NCI-H446 (cell line): ENCODE data around the gene KAT14.
"Not testable (repeated sequence)": the region's sequence is repeated elsewhere in the genome, so short reads cannot be mapped to it uniquely, and the experiment has no call there.

ENCODE experiments used
- DNase-seq, 2 experiments: peaks; one replicate each; lab custom pipeline; 2025; lab: John Stamatoyannopoulos, UW

KAT14 gene

DNA sequence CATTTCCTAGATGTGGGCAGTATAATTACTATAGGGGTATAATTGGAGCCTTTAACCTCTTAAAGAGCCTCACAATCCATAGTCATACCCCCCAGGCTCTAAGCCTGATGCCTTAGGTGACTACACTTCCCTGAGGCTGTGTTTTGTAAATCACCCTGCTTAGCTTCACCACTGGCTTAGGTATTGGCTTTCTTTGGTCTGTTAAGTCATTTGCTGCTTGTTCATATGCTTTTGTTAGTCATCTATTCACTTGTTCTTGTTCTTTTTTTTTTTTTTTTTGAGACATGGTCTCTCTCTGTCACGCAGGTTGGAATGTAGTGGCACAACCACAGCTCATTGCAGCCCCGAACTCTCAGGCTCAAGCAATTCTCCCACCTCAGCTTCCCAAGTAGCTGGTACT, 26.7 kb downstream of the KAT14 start:
- no peak for DNase-seq

GRCh38 chr20:18165553-18165952, 27.9 kb downstream of the KAT14 start:
- no peak for DNase-seq

GRCh38 chr20:18166241-18166881, 28.7 kb downstream of the KAT14 start:
- DNase-seq = no peak

- DNase-seq = no peak
Measured at GRCh38 chr20:18166950-18167349, 29.3 kb downstream of the KAT14 start.

- no peak for DNase-seq
Measured at GRCh38 chr20:18172379-18172778, 34.7 kb downstream of the KAT14 start.

GRCh38 chr20:18174906-18175683, 37.4 kb downstream of the KAT14 start:
- no peak for DNase-seq

DNA sequence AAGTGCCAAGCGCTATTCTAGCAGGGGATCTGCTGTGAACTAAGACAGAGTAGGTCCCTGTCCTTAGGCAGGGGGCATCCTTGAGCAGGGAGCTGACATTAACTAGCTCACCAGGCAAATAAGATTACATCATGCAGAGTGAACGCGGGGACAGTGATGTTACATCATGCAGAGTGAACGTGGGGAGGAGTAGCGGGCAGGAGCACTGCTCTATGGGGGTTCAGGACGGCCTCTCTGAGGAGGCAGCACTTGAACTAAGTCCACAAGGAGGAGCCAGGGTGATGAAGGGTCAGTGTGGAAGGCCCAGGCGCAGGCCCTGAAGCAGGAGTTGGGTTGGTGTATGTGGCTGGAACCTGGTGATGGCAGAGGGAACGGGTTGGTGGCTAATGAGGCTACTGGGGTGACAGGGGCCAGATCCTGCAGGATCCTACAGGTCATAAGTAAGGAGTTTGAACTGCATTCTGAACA, 38.7 kb downstream of the KAT14 start:
- no peak for DNase-seq

GRCh38 chr20:18180366-18180765, 42.7 kb downstream of the KAT14 start:
- not testable (repeated sequence) for DNase-seq

- no peak for DNase-seq
Measured at GRCh38 chr20:18180815-18181214, 43.2 kb downstream of the KAT14 start.

- DNase-seq = no peak
Measured at GRCh38 chr20:18187020-18187419, 49.4 kb downstream of the KAT14 start.

- no peak for DNase-seq
Measured at GRCh38 chr20:18188434-18188833, 50.8 kb downstream of the KAT14 start.

DNA sequence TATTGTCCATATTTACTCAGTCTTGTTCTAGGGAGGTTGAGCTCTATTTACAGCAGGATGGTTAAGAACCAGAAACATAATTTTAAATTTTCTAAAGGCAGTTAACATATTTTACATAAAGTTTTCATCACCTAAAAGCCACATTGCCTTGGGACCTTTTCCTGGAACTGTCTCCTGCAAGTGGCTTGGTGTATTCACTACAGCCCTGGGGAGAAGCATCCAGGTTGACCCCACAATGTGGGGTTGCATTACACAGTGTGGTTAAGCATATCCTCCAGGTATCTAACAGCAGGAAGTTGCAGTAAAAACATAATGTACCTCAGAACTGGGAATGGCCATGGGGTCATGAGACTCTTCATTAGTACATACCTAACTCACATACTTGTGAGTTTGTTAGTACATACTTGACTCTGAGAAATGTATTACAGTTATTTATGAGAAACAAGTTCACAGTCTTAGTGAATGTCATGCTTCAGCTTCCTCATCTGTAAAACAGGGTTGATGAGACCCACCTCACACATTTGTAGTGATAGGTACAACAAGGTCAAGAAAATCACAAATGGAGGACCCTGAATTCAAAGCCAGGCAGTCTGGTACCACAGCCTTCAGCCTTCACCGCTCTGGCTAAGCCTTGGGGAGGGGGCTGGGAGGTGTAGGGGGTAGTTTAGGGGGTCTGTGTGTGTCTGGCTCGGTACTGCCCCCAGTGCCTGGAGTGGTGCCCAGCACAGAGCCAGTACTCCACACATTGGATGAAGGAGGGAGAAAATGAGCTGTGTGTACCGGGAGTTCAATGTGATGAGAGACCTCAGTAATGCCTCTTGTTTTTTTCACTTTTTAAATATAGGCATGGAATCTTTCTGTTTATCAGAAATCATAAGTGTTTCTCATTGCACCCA, 52.9 kb downstream of the KAT14 start:
- DNase-seq = no peak

DNA sequence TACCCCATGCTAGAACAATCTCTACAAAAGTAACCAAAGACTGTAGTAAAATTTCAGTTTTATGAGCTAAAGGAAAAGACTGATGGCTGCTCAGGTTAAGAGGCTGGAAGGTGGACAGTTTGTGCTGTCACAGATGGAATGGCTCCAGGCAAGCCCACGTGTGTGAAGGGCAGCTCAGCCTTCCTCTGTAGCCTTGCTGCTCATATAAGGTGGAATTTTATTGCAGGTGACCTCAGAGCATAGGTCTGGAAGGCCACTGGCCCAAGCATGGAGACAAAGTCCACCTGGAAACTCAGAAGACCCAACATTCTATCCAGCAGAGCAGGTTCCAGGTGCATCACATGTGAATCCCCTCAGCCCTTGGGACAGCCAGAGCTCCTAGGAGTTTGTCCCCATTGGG, 53.6 kb downstream of the KAT14 start:
- DNase-seq = no peak

DNA sequence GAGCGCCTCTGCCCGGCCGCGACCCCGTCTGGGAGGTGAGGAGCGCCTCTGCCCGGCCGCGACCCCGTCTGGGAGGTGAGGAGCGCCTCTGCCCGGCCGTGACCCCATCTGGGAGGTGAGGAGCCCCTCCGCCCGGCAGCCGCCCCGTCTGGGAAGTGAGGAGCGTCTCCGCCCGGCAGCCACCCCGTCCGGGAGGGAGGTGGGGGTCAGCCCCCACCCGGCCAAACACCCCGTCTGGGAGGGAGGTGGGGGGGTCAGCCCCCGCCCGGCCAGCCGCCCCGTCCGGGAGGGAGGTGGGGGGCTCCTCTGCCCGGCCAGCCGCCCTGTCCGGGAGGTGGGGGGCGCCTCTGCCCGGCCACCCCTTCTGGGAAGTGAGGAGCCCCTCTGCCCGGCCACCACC, 56.8 kb downstream of the KAT14 start:
- not testable (repeated sequence) for DNase-seq

GRCh38 chr20:18195931-18196330, 58.3 kb downstream of the KAT14 start:
- no peak for DNase-seq

- no peak for DNase-seq
Measured at GRCh38 chr20:18197382-18198070, 59.9 kb downstream of the KAT14 start.

GRCh38 chr20:18202966-18203365, 65.3 kb downstream of the KAT14 start:
- no peak for DNase-seq

DNA sequence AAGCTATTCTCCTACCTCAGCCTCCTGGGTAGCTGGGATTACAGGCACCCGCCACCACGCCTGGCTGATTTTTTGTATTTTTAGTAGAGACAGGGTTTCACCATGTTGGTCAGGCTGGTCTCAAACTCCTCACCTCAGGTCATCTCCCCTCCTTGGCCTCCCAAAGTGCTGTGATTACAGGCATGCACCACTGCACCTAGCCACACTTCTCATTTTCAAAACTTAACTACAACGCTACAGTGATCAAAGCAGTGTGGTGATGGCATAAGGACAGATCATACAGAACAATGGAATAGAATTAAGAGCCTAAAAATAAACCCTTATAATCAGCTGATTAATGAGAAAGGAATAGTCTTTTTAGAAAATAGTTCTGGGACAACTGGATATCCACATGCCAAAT, 66.0 kb downstream of the KAT14 start:
- not testable (repeated sequence) for DNase-seq

- no peak for DNase-seq
Measured at GRCh38 chr20:18213002-18213401, 75.3 kb downstream of the KAT14 start.

GRCh38 chr20:18215566-18215965, 77.9 kb downstream of the KAT14 start:
- no peak for DNase-seq

DNA sequence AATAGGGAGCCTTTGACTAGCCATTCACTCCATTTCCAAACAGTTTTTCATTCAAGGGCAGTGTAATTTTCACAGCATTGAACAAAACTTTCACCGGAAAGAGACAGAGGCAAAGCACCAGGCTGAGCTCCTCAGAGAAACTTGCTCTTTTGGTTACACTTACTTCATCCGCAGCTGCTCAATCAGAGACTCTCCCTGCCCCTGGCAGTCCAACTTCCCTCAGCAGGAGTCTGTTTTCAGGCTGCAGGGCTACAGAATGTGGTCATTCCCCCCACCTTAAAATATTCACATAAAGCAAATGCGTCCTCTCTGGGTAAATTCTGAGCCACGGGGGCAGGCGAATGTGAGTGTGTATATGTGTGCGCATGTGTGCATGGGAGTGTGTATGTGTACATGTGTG, 80.6 kb downstream of the KAT14 start:
- DNase-seq = no peak

- no peak for DNase-seq
Measured at GRCh38 chr20:18223409-18223808, 85.7 kb downstream of the KAT14 start.
